NCI-H460 (cell line): ENCODE measurements around the gene C6orf15. TPM values are rescaled to one million over a fixed set of nuclear protein-coding genes. Genes with fewer than 3 reads are reported as not detected.

ENCODE experiments used
- DNase-seq: peaks from one replicate; pipeline ENCODE4 v3.0.0-alpha.2; 2016; ENCODE audit warnings: low read depth; ENCODE audit errors: extremely low read depth
- total RNA-seq: library from RNA; depleted of rRNA; stranded (reverse); fragments of >200 nt; shearing (Covaris generic); gene quantifications from 2 replicates; pipeline ENCODE4 v1.2.3, GENCODE V29; 2014

Gene C6orf15
- total RNA-seq, 1 experiment from 2014 or later = not detected

- no peak for DNase-seq
Observed at GRCh38 chr6:31111712-31112111, 663 bp downstream of the C6orf15 start.

DNA sequence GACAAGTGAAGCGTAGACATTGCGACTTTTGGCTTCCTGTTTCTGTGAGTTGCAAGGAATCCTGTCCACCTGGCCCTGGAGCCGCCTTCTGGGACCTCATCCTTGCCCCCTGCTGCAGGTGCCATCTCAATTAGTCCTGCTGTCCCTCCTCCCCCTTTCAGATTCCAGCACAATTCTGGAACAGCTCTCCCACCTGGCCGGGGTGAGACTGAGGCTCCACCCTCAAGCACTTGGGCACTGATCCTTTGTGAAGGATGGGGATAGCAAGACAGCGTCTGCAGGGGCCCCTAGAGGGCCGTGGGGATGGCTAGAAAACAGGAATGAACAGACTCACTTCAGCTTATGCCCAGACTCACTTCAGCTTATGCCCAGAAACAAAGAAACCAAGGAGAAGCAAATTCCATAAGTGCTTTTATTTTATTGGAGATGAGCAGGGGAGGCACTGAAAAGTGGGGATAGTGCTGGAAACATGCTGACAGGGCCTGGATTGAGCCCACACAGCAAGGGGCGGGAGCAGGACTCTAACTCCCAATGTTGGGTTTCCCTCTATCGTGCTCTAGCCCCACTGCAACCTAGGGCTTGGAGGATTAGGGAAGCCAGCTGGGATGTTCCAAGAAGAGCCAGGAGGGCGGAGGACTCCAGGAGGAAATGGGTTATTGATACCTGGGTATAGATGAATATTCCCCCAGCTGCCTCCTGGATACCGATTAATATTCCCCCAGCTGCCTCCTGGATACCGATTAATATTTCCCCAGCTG is 1.4 kb downstream of the C6orf15 start:
- no peak for DNase-seq

GRCh38 chr6:31107052-31107451 is 5.3 kb downstream of the C6orf15 start:
- DNase-seq = no peak

- no peak for DNase-seq
Observed at GRCh38 chr6:31103136-31103535, 9.2 kb downstream of the C6orf15 start.

GRCh38 chr6:31098449-31098938 is 13.9 kb downstream of the C6orf15 start:
- DNase-seq = no peak

GRCh38 chr6:31096656-31097055 is 15.7 kb downstream of the C6orf15 start:
- no peak for DNase-seq

- no peak for DNase-seq
Observed at GRCh38 chr6:31096215-31096614, 16.2 kb downstream of the C6orf15 start.

GRCh38 chr6:31094389-31094881 is 17.9 kb downstream of the C6orf15 start:
- no peak for DNase-seq

DNA sequence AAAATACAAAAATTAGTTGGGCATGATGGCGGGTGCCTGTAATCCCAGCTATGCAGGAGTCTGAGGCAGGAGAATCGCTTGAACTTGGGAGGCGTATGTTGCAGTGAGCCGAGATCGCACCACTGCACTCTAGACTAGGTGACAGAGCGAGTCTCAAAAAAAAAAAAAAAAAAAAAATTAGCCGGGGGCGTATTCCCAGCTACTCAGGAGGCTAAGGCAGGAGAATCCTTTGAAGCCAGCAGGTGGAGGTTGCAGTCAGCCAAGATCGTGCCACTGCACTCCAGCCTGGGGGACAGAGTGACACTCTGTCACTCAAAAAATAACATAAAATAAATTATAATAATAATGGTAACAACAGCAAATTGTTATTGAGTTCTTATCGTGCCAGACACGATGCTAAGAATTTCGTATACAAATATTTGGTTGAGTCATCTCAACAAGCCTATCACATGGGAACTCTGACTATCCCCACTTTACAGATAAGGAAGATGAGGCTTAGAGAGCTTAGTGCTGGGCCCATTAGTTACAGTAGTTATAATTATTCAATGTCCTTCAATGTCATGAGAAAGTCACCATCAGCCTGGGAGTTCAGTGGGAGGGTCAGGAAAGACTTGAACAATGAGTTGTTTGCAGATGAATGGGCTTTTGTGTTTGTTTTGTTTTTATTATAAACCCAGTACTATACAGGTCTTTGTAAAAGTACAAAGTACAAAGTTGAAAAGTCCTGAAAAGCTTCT is 19.4 kb downstream of the C6orf15 start:
- DNase-seq = no peak

GRCh38 chr6:31092238-31092637 is 20.1 kb downstream of the C6orf15 start:
- DNase-seq = no peak

GRCh38 chr6:31091680-31092079 is 20.7 kb downstream of the C6orf15 start:
- no peak for DNase-seq

DNA sequence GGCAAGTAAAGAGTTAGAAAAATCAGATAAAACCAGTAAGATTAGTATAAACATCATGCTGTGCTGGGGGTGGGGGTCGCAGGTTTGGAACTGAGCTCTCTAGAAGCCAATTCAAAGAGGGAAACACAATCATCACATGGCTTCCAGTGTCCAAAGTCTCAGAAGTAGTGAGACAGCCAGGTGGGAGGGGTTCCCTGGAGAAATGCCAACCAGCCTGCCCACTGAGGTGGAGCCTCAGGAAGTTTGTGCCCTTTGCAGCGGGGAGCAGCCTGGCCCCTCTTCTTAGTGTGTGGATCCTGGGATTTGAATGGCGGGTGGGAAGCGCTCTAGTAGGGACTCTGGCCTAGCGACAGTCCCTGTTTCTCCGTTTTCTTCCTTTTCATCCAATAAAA is 21.4 kb downstream of the C6orf15 start:
- DNase-seq = no peak

- DNase-seq = no peak
Observed at GRCh38 chr6:31090275-31090972, 22.0 kb downstream of the C6orf15 start.

GRCh38 chr6:31087494-31088089 is 24.8 kb downstream of the C6orf15 start:
- DNase-seq = peak; percentile 80

DNA sequence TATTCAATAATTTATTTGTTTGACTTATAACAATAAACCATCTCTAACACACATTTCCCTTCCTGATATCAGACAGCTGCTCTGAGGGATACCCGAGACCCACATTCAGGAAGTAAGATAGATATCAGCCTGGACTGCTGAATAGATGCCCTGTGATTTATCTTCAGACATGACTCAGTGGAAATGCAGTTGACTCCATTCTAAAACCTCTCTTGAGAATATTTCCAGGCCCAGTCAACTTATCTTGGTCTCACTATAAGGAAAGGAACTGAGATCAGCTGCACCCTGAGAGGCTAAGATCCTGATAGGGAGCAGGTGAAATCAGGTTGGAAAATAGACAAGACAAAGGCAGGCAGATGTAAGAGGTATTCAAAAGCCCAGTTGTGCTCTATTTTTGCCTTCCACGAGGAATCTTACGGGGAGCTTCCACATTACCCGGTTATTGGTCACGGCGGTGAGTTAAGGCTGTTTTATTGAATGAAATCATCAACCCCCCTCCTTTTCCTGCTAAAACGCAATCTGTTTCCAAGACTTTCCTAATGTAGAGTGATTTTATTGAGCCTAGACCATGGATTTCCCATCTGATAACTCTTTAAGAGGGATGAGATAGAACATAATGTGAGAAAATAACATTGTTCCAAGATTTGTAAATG is 25.5 kb downstream of the C6orf15 start:
- DNase-seq = no peak

DNA sequence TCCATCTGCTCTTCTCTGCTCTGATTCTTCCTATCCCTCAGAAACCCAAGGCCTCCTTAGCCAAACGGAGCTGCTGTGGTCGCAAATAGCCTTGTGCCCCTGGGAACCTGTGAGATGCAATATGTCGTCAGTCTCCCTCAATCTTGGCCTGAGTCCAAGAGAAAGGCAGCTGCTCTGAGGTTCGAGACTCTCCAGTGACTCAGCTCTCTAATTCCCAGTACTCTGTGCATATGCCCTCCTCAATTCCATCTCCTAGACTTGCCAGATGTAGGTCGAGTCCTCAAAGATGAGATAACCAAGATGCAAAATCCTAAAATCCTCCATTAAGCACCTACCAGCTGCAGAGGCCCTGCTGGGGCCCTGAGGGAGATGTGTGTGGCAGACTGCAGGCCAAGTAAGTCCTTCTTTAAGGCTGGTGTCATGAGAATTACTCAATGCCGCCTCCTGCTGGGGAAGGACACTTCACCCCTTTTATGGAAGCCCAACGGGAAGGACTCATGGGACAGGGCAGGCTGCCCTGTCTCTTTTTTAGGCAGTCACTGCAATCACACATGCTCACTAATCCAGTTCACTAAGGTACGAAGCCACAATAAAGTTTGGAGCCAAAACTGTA is 28.5 kb downstream of the C6orf15 start:
- DNase-seq = no peak

GRCh38 chr6:31081872-31082271 is 30.5 kb downstream of the C6orf15 start:
- no peak for DNase-seq

- no peak for DNase-seq
Observed at GRCh38 chr6:31079656-31080261, 32.6 kb downstream of the C6orf15 start.

DNA sequence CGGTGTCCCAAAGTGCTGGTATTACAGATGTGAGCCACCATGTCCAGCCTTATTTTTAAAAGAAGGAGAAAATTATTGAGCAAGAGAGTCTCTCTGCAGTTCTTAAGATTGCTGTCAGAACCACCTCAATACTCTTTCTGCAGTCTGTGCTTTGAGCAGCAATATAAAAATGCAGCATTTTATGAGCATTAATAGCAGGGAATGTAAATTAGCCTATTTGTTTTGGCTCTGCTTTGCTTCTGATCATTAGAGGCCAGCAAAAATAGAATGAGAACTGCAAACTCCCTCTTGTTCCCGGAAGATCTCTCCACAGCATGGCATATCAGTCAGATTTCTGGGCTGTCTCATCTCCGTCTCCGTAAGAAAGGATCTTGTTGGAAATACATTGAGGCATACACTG is 35.8 kb downstream of the C6orf15 start:
- DNase-seq = no peak
